HL-60 (cell line): ENCODE data around the gene CTF1.

Source experiments
- DNase-seq, 2 experiments: peaks; one replicate each; pipeline ENCODE4 v3.0.0-alpha.2; 2010 to 2020; ENCODE audit warnings: low read depth in 1 of 2, low spot score in 1 of 2
- H3K27ac ChIP-seq: fragments of 250-450 bp; sonication (Bioruptor Pico); replicated peaks from 2 replicates; pipeline ENCODE4 v1.5.1; 2020; ENCODE audit warnings: mild to moderate bottlenecking, moderate library complexity
- H3K27me3 ChIP-seq: fragments of 250-450 bp; sonication (Bioruptor Pico); 2 replicates; pipeline ENCODE4 v1.5.1; 2021; ENCODE audit warnings: mild to moderate bottlenecking, moderate library complexity; ENCODE audit not compliant: insufficient read depth, poor library complexity, severe bottlenecking
- H3K4me3 ChIP-seq: replicated peaks from 2 replicates; pipeline ENCODE4 v1.5.1; 2011; ENCODE audit warnings: mild to moderate bottlenecking, control low read depth, low read length; ENCODE audit not compliant: insufficient read depth
- GABPA ChIP-seq: IDR thresholded peaks from 2 replicates; pipeline ENCODE4 v1.6.1; 2012; ENCODE audit warnings: low read depth
- POLR2AphosphoS5 ChIP-seq: IDR thresholded peaks from 2 replicates; pipeline ENCODE4 v1.6.1; 2012; ENCODE audit warnings: low read depth
- REST ChIP-seq: IDR thresholded peaks from 2 replicates; pipeline ENCODE4 v1.6.1; 2012; ENCODE audit warnings: low read depth; ENCODE audit not compliant: insufficient replicate concordance
- SPI1 ChIP-seq: IDR thresholded peaks from 2 replicates; pipeline ENCODE4 v1.6.1; 2012; ENCODE audit warnings: low read depth, mild to moderate bottlenecking, borderline replicate concordance
- TF ChIP-seq, protein P1 (sequence below): IDR thresholded peaks from one replicate; pipeline ENCODE4 v1.5.1; 2011; ENCODE audit warnings: low read length, control low read depth, inconsistent platforms; ENCODE audit not compliant: insufficient read depth

CTF1 gene

DNA sequence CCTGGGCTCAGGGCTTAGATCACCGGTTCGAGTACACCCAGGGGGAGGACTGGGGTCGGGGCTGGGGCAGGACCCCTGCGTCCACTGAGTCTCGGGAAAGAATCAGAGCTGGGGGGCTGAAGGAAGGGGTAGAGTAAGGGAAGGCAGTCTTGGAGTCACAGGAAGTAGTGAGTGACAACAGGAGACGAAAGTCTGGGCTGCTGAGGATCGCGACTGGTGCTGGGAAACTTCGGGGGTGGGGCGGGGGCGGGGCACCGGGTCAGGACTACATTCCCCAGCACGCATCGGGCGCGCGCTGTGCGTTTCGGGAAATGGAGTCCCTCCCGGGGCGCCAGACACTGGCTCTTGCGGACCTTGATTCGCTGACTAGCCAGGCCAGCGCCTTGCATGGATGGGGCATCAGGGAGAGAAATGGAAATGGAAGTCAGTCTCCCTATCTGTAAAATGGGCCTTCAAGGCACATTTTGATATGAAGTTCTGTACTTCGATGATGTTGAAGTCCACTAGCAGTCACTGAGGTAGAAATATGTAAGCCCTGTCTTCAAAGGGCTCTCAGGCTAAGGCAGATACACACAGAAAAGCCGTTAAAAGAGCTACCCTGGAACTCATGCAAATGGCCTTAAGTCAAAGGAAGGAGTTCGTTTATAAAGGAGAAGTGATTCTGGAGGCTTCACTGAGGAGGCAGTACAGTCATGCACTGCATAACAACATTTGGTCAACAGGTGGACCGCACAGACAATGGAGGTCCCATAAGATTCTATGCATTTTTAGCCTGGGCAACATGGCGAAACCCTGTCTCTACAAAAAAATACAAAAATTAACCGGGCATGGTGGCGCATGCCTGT is 697 bp downstream of the CTF1 start:
- DNase-seq = peak in 1 of 2 experiments; percentile 81
- no peak for TF ChIP-seq REST
- peak; percentile 41; the same call in 1 of the 2 replicates for TF ChIP-seq SPI1
- H3K27ac ChIP-seq = no peak overlapping the region
- no peak overlapping the region for H3K4me3 ChIP-seq
- H3K27me3 ChIP-seq = no peaks in the 10 kb centered on the region

- DNase-seq = no peak
- H3K27me3 ChIP-seq = no peaks in the 10 kb centered on the region
- H3K27ac ChIP-seq = no peak overlapping the region
- H3K4me3 ChIP-seq = no peak overlapping the region
- TF ChIP-seq GABPA (no peak), REST (no peak), POLR2AphosphoS5 (no peak), SPI1 (no peak)
- TF ChIP-seq, protein P1, sequence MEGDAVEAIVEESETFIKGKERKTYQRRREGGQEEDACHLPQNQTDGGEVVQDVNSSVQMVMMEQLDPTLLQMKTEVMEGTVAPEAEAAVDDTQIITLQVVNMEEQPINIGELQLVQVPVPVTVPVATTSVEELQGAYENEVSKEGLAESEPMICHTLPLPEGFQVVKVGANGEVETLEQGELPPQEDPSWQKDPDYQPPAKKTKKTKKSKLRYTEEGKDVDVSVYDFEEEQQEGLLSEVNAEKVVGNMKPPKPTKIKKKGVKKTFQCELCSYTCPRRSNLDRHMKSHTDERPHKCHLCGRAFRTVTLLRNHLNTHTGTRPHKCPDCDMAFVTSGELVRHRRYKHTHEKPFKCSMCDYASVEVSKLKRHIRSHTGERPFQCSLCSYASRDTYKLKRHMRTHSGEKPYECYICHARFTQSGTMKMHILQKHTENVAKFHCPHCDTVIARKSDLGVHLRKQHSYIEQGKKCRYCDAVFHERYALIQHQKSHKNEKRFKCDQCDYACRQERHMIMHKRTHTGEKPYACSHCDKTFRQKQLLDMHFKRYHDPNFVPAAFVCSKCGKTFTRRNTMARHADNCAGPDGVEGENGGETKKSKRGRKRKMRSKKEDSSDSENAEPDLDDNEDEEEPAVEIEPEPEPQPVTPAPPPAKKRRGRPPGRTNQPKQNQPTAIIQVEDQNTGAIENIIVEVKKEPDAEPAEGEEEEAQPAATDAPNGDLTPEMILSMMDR = no peak
Measured at GRCh38 chr16:30899794-30900193, 3.4 kb downstream of the CTF1 start.

DNA sequence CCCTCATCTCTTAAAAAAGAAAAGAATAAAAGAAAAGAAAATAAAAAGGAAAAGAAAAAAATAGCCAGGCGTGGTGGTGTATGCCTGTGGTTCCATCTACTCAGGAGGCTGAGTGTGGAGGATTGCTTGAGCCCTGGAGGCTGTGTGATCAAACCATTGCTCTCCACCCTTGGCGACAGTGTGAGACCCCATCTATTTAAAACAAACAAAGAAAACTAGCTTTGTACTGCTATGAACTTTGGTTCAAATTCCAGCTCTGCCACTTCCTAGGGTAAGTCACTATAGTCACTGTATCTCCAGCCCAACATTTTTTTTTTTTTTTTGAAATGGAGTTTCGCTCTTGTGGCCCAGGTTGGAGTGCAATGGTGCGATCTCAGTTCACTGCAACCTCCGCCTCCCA is 4.2 kb downstream of the CTF1 start:
- Histone ChIP-seq H3K27ac (no peak overlapping the region), H3K27me3 (no peaks in the 10 kb centered on the region), H3K4me3 (no peak overlapping the region)
- DNase-seq = no peak
- no peak for TF ChIP-seq POLR2AphosphoS5
- TF ChIP-seq, protein P1 = no peak
- no peak for TF ChIP-seq REST
- TF ChIP-seq SPI1 = no peak
- TF ChIP-seq GABPA = no peak
